SU-DHL-6 (cell line): Measurements from ENCODE around the gene IQCF2.
"Not testable (repeated sequence)": the region's sequence is repeated elsewhere in the genome, so short reads cannot be mapped to it uniquely, and the experiment has no call there.

ENCODE experiments used
- CTCF ChIP-seq: fragments of 200-600 bp; sonication (generic); IDR thresholded peaks from one replicate; pipeline ENCODE4 v1.5.1; 2017; ENCODE audit warnings: antibody characterized with exemption, mild to moderate bottlenecking, low read length, moderate library complexity; ENCODE audit not compliant: insufficient read depth, poor library complexity, severe bottlenecking
- EZH2phosphoT487 ChIP-seq: fragments of 200-600 bp; sonication (generic), shearing (Covaris generic); conservative IDR thresholded peaks from 2 replicates; pipeline ENCODE4 v1.6.1; 2018; ENCODE audit warnings: mild to moderate bottlenecking, antibody characterized with exemption, low read length, moderate library complexity, mixed read lengths

DNA sequence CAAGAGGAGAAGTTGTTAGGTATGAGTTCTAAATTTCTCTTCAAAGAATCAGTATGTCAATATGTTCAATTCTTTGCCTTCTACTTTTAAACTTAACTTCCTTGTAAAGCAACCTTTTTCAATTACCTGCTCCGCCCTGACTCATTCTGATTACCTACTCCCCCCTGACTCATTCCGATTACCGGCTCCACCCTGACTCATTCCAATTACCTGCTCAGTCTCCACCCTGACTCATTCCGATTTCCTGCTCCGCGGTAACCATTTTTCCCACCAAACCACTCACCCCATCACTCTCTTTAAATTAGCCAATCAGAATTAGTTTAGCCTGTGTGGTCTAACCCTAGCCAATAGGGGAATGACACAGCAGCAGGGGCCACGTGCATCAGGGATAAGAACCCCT, 40.9 kb downstream of the IQCF2 start:
- TF ChIP-seq CTCF, EZH2phosphoT487: not testable (repeated sequence)
